ENCODE results near the gene LSM5. TPM values are rescaled to one million over a fixed set of nuclear protein-coding genes. Genes with fewer than 3 reads are reported as not detected.

Gene LSM5
- 6.7 and 22.8 TPM in 2 replicates for polyA plus RNA-seq (2011; rRNA removed)
- 3.3 and 3.9 TPM in 2 replicates for polyA minus RNA-seq (2011; rRNA and poly(A)+ RNA removed)

DNA sequence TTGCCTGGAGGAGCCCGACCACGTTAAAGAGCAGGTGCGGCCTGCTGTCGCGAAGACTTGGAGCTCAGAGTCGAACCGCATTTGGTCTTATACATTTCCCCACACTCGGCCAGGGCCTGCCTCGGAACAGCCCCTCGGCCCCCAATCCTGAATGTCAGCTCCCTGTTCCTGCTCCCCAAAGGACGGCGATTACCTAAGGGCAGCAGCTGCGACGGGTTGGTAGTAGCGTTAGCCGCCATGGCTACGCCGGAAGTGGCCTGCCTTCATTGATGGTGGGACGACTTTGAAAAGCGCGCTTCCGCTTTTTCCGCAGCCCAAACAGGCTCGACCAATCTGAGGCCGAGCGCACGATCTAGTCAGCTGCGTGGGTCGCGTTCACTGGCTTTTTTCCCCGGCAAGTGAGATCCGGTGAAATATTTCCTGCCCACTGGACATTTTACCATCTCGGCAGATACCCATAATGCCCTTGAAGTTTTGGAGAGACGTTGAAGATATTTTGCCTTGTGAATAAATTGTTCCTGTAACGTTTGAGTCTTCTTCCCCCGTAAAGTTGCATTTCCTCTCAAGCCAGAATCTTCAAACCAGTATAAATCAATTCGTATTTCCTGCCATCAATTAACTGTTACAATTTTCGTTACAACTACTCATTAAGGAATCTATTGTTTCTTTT lies at the start of gene LSM5:
TSS of gene LSM5 (minus strand) at position 254 of the 670 bp plus-strand sequence. CDS start at position 239, 15 bp downstream.
- Histone ChIP-seq H3K4me3 (ENCODE audit: low read depth, low read length) (peak within 1 kb of the TSS; percentile 78), H3K27me3 (ENCODE audit: control insufficient read depth, insufficient read depth, low read length) (no peaks in the 10 kb centered on the region), H3K36me3 (ENCODE audit: control insufficient read depth, insufficient read depth, low read length) (no peaks in the 10 kb centered on the region; the same call in 1 of the 2 replicates)
- ChIA-PET CTCF (interaction anchor here (0.9 to 2.0 kb wide), 3 partner anchors 10 to 618 kb away, joined by 3 to 14 read pairs (median 6); no protein-coding TSS in a partner anchor), POLR2A (no interaction called here)
- TF ChIP-seq, protein P1, sequence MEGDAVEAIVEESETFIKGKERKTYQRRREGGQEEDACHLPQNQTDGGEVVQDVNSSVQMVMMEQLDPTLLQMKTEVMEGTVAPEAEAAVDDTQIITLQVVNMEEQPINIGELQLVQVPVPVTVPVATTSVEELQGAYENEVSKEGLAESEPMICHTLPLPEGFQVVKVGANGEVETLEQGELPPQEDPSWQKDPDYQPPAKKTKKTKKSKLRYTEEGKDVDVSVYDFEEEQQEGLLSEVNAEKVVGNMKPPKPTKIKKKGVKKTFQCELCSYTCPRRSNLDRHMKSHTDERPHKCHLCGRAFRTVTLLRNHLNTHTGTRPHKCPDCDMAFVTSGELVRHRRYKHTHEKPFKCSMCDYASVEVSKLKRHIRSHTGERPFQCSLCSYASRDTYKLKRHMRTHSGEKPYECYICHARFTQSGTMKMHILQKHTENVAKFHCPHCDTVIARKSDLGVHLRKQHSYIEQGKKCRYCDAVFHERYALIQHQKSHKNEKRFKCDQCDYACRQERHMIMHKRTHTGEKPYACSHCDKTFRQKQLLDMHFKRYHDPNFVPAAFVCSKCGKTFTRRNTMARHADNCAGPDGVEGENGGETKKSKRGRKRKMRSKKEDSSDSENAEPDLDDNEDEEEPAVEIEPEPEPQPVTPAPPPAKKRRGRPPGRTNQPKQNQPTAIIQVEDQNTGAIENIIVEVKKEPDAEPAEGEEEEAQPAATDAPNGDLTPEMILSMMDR (IDR thresholded peaks at IDR 0.05; ENCODE audit: insufficient read depth, low read depth, low read length), result no peak
- DNase-seq (ENCODE audit: low read depth), result peak; percentile 64

DNA sequence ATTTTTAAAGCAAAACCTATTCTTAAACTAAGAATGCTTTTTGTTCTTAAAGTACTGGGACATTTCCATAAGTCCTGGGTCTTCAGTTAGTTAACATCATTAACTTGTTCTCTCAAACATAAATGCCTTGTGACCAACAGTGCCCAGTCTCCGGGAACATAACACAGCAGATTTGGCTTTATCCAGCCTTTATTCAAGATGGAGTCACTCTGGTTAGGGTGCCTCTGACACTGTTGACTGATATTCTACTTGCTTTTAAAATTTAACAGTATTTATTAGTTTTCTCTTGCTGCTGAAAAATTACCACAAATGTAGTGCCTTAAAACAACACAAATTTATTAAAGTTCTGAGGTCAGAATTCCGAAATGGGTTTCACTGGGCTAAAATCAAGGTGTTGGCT lies 49.2 kb upstream of the LSM5 start:
- TF ChIP-seq, protein P1 (IDR thresholded peaks at IDR 0.05; ENCODE audit: insufficient read depth, low read depth, low read length), result no peak
- Histone ChIP-seq H3K36me3 (ENCODE audit: control insufficient read depth, insufficient read depth, low read length) (peaks cover 3% of the 10 kb centered on the region), H3K4me3 (ENCODE audit: low read depth, low read length) (no peak overlapping the region), H3K27me3 (ENCODE audit: control insufficient read depth, insufficient read depth, low read length) (no peaks in the 10 kb centered on the region)
- POLR2A ChIA-PET, result no interaction called here
- DNase-seq (ENCODE audit: low read depth), result no peak
- CTCF ChIA-PET, result interaction anchor here (0.8 kb wide), 1 partner anchor 9 kb away, joined by 3 read pairs; no protein-coding TSS in a partner anchor

DNA sequence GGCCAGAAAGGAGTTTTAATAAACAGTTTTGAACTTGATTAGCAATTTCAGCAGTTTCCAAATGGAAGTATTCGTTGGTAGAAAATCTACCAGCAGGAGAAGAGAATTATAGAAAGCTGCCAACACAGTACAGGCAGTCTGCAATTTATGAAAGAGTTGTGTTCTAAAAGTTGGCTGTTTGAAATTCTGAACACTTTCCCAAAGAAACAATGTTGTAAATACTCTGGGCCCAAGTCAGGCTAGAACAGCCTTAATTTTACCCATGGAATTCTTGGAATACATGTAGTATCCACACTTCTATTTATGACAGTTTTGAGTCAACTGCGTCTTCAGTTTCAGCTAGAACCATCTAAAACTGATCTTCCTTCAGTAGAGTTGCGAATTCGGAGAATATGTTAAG lies 47.6 kb upstream of the LSM5 start:
- H3K27me3 ChIP-seq (ENCODE audit: control insufficient read depth, insufficient read depth, low read length), result no peaks in the 10 kb centered on the region
- H3K4me3 ChIP-seq (ENCODE audit: low read depth, low read length), result no peak overlapping the region
- TF ChIP-seq, protein P1 (IDR thresholded peaks at IDR 0.05; ENCODE audit: insufficient read depth, low read depth, low read length), result no peak
- CTCF ChIA-PET, result interaction anchor here (0.8 kb wide), 1 partner anchor 21 kb away, joined by 3 read pairs; no protein-coding TSS in a partner anchor
- POLR2A ChIA-PET, result no interaction called here
- H3K36me3 ChIP-seq (ENCODE audit: control insufficient read depth, insufficient read depth, low read length), result no peaks in the 10 kb centered on the region
- DNase-seq (ENCODE audit: low read depth), result no peak

DNA sequence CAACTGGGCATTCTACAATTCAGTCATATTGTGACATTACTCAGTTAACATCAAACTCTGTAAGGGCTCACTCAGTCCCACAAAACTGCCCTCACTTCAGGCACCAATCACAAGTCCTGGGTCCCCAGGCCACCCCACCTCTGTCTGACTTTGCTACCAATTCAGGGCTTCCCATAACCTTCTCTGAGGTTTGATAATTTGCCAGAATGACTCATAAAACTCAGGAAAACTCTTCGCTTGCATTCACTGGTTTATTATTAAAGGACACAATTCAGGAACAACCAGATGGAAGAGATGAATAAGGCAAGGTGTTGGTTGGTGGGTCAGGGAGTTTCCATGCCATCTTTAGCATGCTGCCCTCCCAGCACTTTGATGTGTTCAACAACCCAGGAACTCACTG lies 46.4 kb upstream of the LSM5 start:
- CTCF ChIA-PET, result interaction anchor here (1.4 kb wide), 1 partner anchor 9 kb away, joined by 3 read pairs; no protein-coding TSS in a partner anchor
- DNase-seq (ENCODE audit: low read depth), result peak; percentile 18
- TF ChIP-seq, protein P1 (IDR thresholded peaks at IDR 0.05; ENCODE audit: insufficient read depth, low read depth, low read length), result no peak
- Histone ChIP-seq H3K27me3 (ENCODE audit: control insufficient read depth, insufficient read depth, low read length) (no peaks in the 10 kb centered on the region), H3K36me3 (ENCODE audit: control insufficient read depth, insufficient read depth, low read length) (no peaks in the 10 kb centered on the region), H3K4me3 (ENCODE audit: low read depth, low read length) (no peak overlapping the region)
- POLR2A ChIA-PET, result no interaction called here

DNA sequence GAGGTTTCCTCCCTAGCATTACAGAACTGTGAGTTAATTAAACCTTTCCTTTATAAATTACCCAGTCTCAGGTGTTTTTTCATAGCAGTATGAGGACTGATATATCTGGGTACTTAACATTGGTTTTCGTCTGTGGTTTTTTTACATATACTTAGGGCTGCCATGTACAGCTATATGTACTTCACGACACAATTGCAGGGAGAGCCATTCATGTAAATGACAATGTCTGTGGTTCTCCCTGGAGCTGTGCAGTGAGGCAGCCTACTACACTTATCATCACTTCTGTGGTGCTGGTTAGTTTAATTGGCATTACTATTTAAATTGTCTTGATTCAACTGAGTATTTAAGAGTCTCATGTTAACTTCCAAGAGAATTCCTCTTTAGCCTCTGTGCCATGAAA lies 45.8 kb upstream of the LSM5 start:
- POLR2A ChIA-PET, result no interaction called here
- H3K4me3 ChIP-seq (ENCODE audit: low read depth, low read length), result no peak overlapping the region

More for the DNA sequence above, 45.8 kb upstream of the LSM5 start:
- no peaks in the 10 kb centered on the region for H3K36me3 ChIP-seq (ENCODE audit: control insufficient read depth, insufficient read depth, low read length)
- CTCF ChIA-PET, result interaction anchor here (1.4 kb wide), 1 partner anchor 10 kb away, joined by 3 read pairs; no protein-coding TSS in a partner anchor
- DNase-seq (ENCODE audit: low read depth), result no peak
- H3K27me3 ChIP-seq (ENCODE audit: control insufficient read depth, insufficient read depth, low read length), result no peaks in the 10 kb centered on the region
- TF ChIP-seq, protein P1 (IDR thresholded peaks at IDR 0.05; ENCODE audit: insufficient read depth, low read depth, low read length), result no peak

Data from BJ (cell line).